ENCODE data around the gene ADAMTS14. TPM values are rescaled to one million over a fixed set of nuclear protein-coding genes. Genes with fewer than 3 reads are reported as not detected.

Gene ADAMTS14
- total RNA-seq, 1 experiment from 2014 or later = 1.6 TPM

DNA sequence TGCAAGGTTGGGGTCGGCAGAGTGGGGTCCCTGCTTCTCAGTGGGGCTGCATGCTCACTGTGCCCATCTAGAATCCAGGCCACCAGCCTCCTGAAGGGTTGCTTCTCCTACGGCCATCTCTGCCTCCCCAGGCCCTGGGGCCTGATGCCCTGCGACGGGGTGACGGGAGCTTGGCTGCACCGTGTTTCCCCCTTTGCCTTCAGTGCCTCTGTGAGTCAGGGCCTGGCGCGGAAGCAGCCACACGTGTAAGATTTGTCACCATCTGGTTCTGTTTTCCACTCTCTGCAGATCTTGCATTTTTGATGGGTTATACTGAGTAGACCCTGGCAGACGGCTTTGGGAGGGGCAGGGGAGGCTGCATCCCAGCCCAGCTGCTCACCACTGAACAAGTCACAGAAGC lies 7.2 kb downstream of the ADAMTS14 start:
- Histone ChIP-seq H3K27me3 (ENCODE audit: insufficient read depth, low read length) (no peaks in the 10 kb centered on the region), H4K20me1 (ENCODE audit: control insufficient read depth, insufficient read depth, insufficient read length) (peaks cover 2% of the 10 kb centered on the region), H3K9me3 (ENCODE audit: control insufficient read depth, low read depth, low read length) (no peaks in the 10 kb centered on the region), H3K56ac (ENCODE audit: insufficient read length, low read depth, low read length) (no peak overlapping the region), H4K91ac (ENCODE audit: insufficient read length, low read depth, low read length) (no peak overlapping the region), H2BK15ac (ENCODE audit: low read depth, low read length) (no peak overlapping the region), H2BK20ac (ENCODE audit: low read depth, low read length, poor library complexity, severe bottlenecking) (no peak overlapping the region), H4K5ac (ENCODE audit: insufficient read length, low read depth, low read length) (no peak overlapping the region), H3K4me2 (ENCODE audit: insufficient read depth, insufficient read length, low read length) (no peak overlapping the region), H2AFZ (ENCODE audit: low read length) (no peak overlapping the region), H3T11ph (ENCODE audit: low read length) (no peak overlapping the region), H2BK12ac (ENCODE audit: insufficient read length, low read depth, low read length) (no peak overlapping the region), H3K4me1 (ENCODE audit: insufficient read depth, low read length) (no peaks in the 10 kb centered on the region), H3K27ac (ENCODE audit: insufficient read length, low read depth, low read length) (no peak overlapping the region), H3K4ac (ENCODE audit: low read depth, low read length) (no peak overlapping the region), H2AK5ac (ENCODE audit: insufficient read length, low read length) (no peak overlapping the region), H3K79me2 (ENCODE audit: insufficient read depth, low read length) (no peaks in the 10 kb centered on the region), H3K23me2 (ENCODE audit: insufficient read length, low read depth, low read length, poor library complexity, severe bottlenecking) (no peaks in the 10 kb centered on the region), H2BK5ac (ENCODE audit: insufficient read length, low read length) (no peak overlapping the region), H2BK120ac (ENCODE audit: low read depth, low read length, poor library complexity, severe bottlenecking) (no peak overlapping the region), H3K79me1 (ENCODE audit: insufficient read depth, low read depth, low read length, poor library complexity, severe bottlenecking) (no peaks in the 10 kb centered on the region), H3K14ac (ENCODE audit: insufficient read depth, low read length) (no peak overlapping the region; the same call in 1 of the 2 replicates), H3K18ac (ENCODE audit: insufficient read length, low read depth, low read length) (no peak overlapping the region), H3K23ac (ENCODE audit: insufficient read length, low read depth, low read length) (no peak overlapping the region), H4K8ac (replicated peaks; ENCODE audit: insufficient read length, low read depth, low read length) (no peak overlapping the region), H3K9ac (ENCODE audit: extremely low read depth, insufficient read length, low read length) (no peak overlapping the region)
- no peaks in the 10 kb centered on the region; a peak in 1 of 5 replicates for H3K9me3 Mint-ChIP-seq
- peaks cover 28 to 34% of the 10 kb centered on the region in 2 experiments for H3K4me1 Mint-ChIP-seq
- no peak for DNase-seq
- WGBS (ENCODE audit: extremely low coverage, insufficient read length, low lambda C conversion rate) = no CpG with 5 or more reads among the region's 10 CpGs
- no peaks in the 10 kb centered on the region; a peak in 3 of 7 replicates for H3K36me3 Mint-ChIP-seq (ENCODE audit: insufficient read depth in 1 of 3, low read depth in 3 of 3)
- no peak overlapping the region for H3K27ac Mint-ChIP-seq
- H3K4me3 Mint-ChIP-seq = no peak overlapping the region
- H3K27me3 Mint-ChIP-seq (ENCODE audit: low read depth) = no peaks in the 10 kb centered on the region
- TF ChIP-seq, protein P1, sequence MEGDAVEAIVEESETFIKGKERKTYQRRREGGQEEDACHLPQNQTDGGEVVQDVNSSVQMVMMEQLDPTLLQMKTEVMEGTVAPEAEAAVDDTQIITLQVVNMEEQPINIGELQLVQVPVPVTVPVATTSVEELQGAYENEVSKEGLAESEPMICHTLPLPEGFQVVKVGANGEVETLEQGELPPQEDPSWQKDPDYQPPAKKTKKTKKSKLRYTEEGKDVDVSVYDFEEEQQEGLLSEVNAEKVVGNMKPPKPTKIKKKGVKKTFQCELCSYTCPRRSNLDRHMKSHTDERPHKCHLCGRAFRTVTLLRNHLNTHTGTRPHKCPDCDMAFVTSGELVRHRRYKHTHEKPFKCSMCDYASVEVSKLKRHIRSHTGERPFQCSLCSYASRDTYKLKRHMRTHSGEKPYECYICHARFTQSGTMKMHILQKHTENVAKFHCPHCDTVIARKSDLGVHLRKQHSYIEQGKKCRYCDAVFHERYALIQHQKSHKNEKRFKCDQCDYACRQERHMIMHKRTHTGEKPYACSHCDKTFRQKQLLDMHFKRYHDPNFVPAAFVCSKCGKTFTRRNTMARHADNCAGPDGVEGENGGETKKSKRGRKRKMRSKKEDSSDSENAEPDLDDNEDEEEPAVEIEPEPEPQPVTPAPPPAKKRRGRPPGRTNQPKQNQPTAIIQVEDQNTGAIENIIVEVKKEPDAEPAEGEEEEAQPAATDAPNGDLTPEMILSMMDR (conservative IDR thresholded peaks at IDR 0.05) = no peak
